H1 (cell line): ENCODE data around the gene ADAMTS16. TPM values are rescaled to one million over a fixed set of nuclear protein-coding genes. Genes with fewer than 3 reads are reported as not detected.

ENCODE experiments used
- CTBP2 ChIP-seq: IDR thresholded peaks from 2 replicates; pipeline ENCODE4 v1.7.0; 2011; ENCODE audit warnings: borderline replicate concordance, mild to moderate bottlenecking, moderate library complexity, mixed read lengths, low read length; ENCODE audit not compliant: insufficient read depth, insufficient read length
- MAX ChIP-seq: IDR thresholded peaks from 2 replicates; pipeline ENCODE4 v1.6.1; 2012; ENCODE audit warnings: inconsistent platforms
- polyA plus RNA-seq, 7 experiments: library from polyadenylated mRNA; depleted of rRNA in 3 of 7; stranded (reverse) in 5 of 7; unstranded in 2 of 7; fragments of >200 nt in 5 of 7; fragments of 200-250 nt in 2 of 7; gene quantifications; 1 replicate in 5 of 7; 2 replicates in 1 of 7; 4 replicates in 1 of 7; pipeline versions ENCODE4 v1.2.1 to v1.2.3, GENCODE V29; 2011 to 2013; ENCODE audit warnings: missing spikeins in 2 of 7, mixed read lengths in 2 of 7
- total RNA-seq: library from RNA; stranded (reverse); fragmentation: NEBNext Ultra II Directional; extraction: Animal tissue kit (Norgen Biotek cat#: 25700); gene quantifications from 2 replicates; pipeline ENCODE4 v1.2.1, GENCODE V29; 2021

ADAMTS16 gene
- total and polyA plus RNA-seq, 2 of the 8 experiments (the other 6 are each of a cell fraction or from before 2014, with no cell fraction given), result 3.7 to 16.0 TPM

GRCh38 chr5:5202321-5202720 lies 62.2 kb downstream of the ADAMTS16 start (continued):
- TF ChIP-seq CTBP2, result no peak
- TF ChIP-seq MAX, result no peak
